Ovary (tissue), 9 donors: ENCODE data around the gene PRR23E. TPM values are rescaled to one million over a fixed set of nuclear protein-coding genes. Genes with fewer than 3 reads are reported as not detected.

Source experiments
- DNase-seq, 5 donors: peaks; one replicate each; pipeline ENCODE4 v3.0.0-alpha.2; 2019 to 2020
- H3K27ac ChIP-seq, 2 donors: fragments of 200-600 bp; one replicate each; pipeline versions ENCODE4 v1.5.1 to v1.8.0; 2019 to 2022
- H3K27me3 ChIP-seq: fragments of 200-600 bp; one replicate; pipeline ENCODE4 v1.8.0; 2022
- H3K36me3 ChIP-seq: fragments of 200-600 bp; sonication (generic); one replicate; pipeline ENCODE4 v1.5.1; 2019
- H3K4me1 ChIP-seq: one replicate; pipeline ENCODE4 v1.8.1; 2013; ENCODE audit warnings: mild to moderate bottlenecking, moderate library complexity; ENCODE audit not compliant: insufficient read depth
- H3K4me3 ChIP-seq: fragments of 200-600 bp; sonication (generic); one replicate; pipeline ENCODE4 v1.5.1; 2017
- H3K9me3 ChIP-seq, 2 donors: fragments of 200-600 bp in 1 of 2; sonication (generic) in 1 of 2; one replicate each; pipeline versions ENCODE4 v1.5.1 to v1.8.1; 2013 to 2019; ENCODE audit warnings: mild to moderate bottlenecking in 1 of 2, moderate library complexity in 1 of 2
- EP300 ChIP-seq: sonication (generic); formaldehyde crosslinking; IDR thresholded peaks from one replicate; pipeline ENCODE4 v1.6.1; 2017; ENCODE audit warnings: antibody characterized with exemption
- POLR2A ChIP-seq: fragments of 450-650 bp; IDR thresholded peaks from one replicate; pipeline ENCODE4 v1.6.1; 2017; ENCODE audit warnings: antibody characterized with exemption, mild to moderate bottlenecking, moderate library complexity
- WGBS, 3 donors: extraction: QIAGEN DNeasy Blood & Tissue Kit in 1 of 3; methylation state at CpG; one replicate each; pipeline versions ENCODE4 v1.1.5 to v1.1.7; 2013 to 2017; 5-methylcytosine and 5-hydroxymethylcytosine counted together
- intact Hi-C, 4 donors: fragments of 100-400 bp; cut with DNase I; formaldehyde crosslinking; loops; one replicate each; pipeline versions ENCODE4 v1.11.0 to v1.15.1; 2022 to 2023
- polyA plus RNA-seq, 2 donors: library from polyadenylated mRNA; stranded (reverse); fragments of 200-250 nt in 1 of 2; fragments of 350-450 nt in 1 of 2; fragmentation: Illumina TruSeq in 1 of 2; extraction: RNeasy Lipid Tissue Mini Kit (QIAGEN cat#74804) in 1 of 2; gene quantifications; one replicate each; pipeline ENCODE4 v1.2.3, GENCODE V29; 2013 to 2014
- total RNA-seq, 7 donors: library from RNA; depleted of rRNA in 2 of 7; stranded (reverse); fragments of >200 nt in 2 of 7; fragmentation: NEBNext Ultra II Directional in 3 of 7; extraction: Animal tissue kit (Norgen Biotek cat#: 25700) in 3 of 7; gene quantifications; one replicate each; pipeline versions ENCODE4 v1.1.0 to v1.2.4, GENCODE V29; 2016 to 2023
- TF ChIP-seq, protein P1 (sequence below), 3 donors: fragments of 450-650 bp in 2 of 3; fragments of 200-600 bp in 1 of 3; IDR thresholded peaks; one replicate each; pipeline versions ENCODE4 v1.5.1 to v1.8.0; 2016 to 2022; ENCODE audit warnings: antibody characterized with exemption in 3 of 3, mild to moderate bottlenecking in 1 of 3
- donor health status: DM: no; HTN: no; CAD: no; lungs with moderate emphysema.
- donor health status: DM: no; HTN: no; CAD: no.
- donor health status: Bipolar disorder and iron deficiency.
- donor health status: DM: yes; HTN: yes; CAD: no.
- donor health status: DM: no; HTN: no; CAD: no.
- donor health status: DM: yes; HTN: yes; CAD: no.

The PRR23E gene
- total and polyA plus RNA-seq, 9 donors: 0.08 TPM; not detected in 8

DNA sequence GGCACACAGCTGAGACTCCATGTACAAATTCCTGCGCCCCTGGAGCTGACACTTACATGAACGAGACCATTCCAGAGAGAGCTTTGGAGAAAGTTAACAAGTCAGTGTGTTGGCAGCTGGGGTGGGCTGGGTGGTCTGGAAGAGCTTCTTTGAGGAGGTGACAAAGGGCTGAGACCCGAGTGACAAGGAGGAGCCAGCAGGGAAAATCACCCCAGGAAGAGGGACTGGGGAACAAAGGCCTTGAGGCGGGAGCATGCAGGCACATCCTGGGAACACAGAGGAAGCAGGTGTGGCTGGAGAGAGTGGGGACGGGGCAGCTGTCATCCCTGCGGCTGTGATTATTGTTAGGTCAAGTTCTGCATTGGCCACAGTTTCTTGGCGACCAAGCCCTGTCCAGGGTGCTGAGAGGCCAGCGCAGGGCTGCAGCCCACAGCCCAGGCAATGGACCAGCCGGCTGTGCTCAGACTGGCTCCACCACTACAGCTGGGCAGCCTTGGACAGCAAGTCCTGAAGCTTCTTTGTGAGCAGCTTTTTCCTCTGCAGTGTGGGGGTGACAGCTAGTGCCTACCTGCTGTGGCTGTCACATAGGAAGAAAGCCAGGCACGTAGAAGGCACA lies 34.2 kb upstream of the PRR23E start:
- 24 to 29% (median 28%) methylated on average over 10 of the region's 10 CpGs for WGBS, 3 donors
- intact Hi-C loops: no loop called here
- DNase-seq: peak in 1 of 5 donors; percentile 31
- no peak overlapping the region for H3K27ac ChIP-seq
- no peak overlapping the region for H3K4me3 ChIP-seq
- no peaks in the 10 kb centered on the region for H3K9me3 ChIP-seq
- no peaks in the 10 kb centered on the region for H3K36me3 ChIP-seq
- no peaks in the 10 kb centered on the region for H3K27me3 ChIP-seq
- TF ChIP-seq POLR2A: no peak
- H3K4me1 ChIP-seq: no peaks in the 10 kb centered on the region

DNA sequence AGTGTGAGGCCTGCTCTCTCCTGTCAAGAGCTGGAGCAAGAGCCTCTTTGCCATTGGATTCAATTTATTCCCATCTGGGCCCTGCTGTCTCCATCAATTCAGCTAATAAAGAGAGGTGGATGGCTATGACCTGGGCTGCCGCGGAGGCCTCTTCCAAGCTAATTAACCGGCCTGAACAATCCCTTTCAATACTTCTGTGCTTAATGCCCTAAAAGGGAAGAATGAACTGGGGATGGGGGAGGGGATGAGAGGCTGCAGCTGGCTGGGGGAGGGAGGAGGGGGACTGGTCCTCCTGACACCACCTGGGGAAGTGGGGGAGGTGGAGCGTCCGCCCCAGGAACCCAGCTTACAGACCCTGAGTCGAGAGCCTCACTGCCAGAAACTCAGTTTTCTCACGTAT lies 33.4 kb upstream of the PRR23E start:
- no peaks in the 10 kb centered on the region for H3K36me3 ChIP-seq
- TF ChIP-seq POLR2A (no peak), EP300 (no peak)
- TF ChIP-seq, protein P1, sequence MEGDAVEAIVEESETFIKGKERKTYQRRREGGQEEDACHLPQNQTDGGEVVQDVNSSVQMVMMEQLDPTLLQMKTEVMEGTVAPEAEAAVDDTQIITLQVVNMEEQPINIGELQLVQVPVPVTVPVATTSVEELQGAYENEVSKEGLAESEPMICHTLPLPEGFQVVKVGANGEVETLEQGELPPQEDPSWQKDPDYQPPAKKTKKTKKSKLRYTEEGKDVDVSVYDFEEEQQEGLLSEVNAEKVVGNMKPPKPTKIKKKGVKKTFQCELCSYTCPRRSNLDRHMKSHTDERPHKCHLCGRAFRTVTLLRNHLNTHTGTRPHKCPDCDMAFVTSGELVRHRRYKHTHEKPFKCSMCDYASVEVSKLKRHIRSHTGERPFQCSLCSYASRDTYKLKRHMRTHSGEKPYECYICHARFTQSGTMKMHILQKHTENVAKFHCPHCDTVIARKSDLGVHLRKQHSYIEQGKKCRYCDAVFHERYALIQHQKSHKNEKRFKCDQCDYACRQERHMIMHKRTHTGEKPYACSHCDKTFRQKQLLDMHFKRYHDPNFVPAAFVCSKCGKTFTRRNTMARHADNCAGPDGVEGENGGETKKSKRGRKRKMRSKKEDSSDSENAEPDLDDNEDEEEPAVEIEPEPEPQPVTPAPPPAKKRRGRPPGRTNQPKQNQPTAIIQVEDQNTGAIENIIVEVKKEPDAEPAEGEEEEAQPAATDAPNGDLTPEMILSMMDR (IDR thresholded peaks at IDR 0.05): no peak
- no peak overlapping the region for H3K27ac ChIP-seq
- H3K4me3 ChIP-seq: no peak overlapping the region
- no peaks in the 10 kb centered on the region for H3K4me1 ChIP-seq
- H3K9me3 ChIP-seq: no peaks in the 10 kb centered on the region
- intact Hi-C loops: no loop called here
- peak in 1 of 5 donors; percentile 2 for DNase-seq
- WGBS, 3 donors: 7 to 13% (median 9%) methylated on average over 7 of the region's 7 CpGs
- H3K27me3 ChIP-seq: no peaks in the 10 kb centered on the region

DNA sequence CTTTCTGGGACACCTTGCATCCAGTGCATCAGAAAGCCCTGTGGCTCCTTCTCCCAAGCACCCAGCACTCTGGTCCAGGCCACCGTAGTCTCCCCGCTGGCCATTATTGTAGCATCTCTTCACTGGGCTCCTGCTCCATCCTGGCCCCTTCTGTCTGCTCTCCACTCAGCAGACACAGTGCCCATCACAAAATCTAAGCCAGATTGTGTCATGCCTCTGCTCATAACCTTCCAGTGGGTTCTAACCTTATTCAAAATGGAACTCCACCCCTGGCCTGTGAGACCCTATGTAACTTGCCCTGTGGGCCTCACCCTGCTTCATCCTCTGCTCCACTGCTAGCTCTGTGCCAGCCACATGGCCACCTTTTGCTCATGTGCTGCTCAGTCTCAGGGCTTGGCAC lies 31.7 kb upstream of the PRR23E start:
- Histone ChIP-seq H3K4me1 (no peaks in the 10 kb centered on the region), H3K9me3 (no peaks in the 10 kb centered on the region), H3K27me3 (no peaks in the 10 kb centered on the region), H3K4me3 (no peak overlapping the region), H3K27ac (no peak overlapping the region), H3K36me3 (no peaks in the 10 kb centered on the region)
- peak in 1 of 5 donors; percentile 5 for DNase-seq
- intact Hi-C loops: no loop called here
- WGBS, 3 donors: 95 to 96% (median 96%) methylated on average over 2 of the region's 2 CpGs
- TF ChIP-seq EP300 (no peak), POLR2A (no peak)
- TF ChIP-seq, protein P1 (IDR thresholded peaks at IDR 0.05): no peak

DNA sequence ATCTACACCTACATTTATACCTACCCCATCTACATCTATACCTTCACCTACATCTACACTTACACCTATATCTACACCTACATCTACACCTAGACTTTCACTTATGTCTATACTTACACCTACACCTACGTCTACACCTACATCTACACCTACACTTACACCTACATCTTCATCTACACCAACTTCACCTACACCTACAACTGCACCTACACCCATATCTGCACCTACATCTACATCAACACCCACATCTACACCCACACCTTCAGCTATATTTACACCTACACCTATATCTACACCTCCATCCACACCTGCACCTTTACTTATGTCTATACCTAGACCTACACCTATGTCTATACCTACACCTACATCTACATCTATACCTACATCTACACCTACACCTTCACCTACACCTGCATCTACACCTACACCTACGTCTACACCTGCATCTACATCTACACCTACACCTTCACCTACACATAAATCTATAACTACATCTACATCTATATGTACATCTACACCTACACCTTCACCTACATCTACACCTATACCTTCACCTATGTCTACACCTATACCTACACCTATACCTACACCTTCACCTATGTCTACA lies 30.9 kb upstream of the PRR23E start:
- WGBS, 3 donors: 84 to 91% (median 86%) methylated on average over 2 of the region's 2 CpGs
- no peak for DNase-seq
- H3K36me3 ChIP-seq: no peaks in the 10 kb centered on the region
- intact Hi-C loops: no loop called here
- H3K4me3 ChIP-seq: no peak overlapping the region
- no peak for TF ChIP-seq EP300
- TF ChIP-seq POLR2A: no peak
- TF ChIP-seq, protein P1 (IDR thresholded peaks at IDR 0.05): no peak
- no peaks in the 10 kb centered on the region for H3K27me3 ChIP-seq
- no peaks in the 10 kb centered on the region for H3K9me3 ChIP-seq
- H3K4me1 ChIP-seq: no peaks in the 10 kb centered on the region
- H3K27ac ChIP-seq: no peak overlapping the region

DNA sequence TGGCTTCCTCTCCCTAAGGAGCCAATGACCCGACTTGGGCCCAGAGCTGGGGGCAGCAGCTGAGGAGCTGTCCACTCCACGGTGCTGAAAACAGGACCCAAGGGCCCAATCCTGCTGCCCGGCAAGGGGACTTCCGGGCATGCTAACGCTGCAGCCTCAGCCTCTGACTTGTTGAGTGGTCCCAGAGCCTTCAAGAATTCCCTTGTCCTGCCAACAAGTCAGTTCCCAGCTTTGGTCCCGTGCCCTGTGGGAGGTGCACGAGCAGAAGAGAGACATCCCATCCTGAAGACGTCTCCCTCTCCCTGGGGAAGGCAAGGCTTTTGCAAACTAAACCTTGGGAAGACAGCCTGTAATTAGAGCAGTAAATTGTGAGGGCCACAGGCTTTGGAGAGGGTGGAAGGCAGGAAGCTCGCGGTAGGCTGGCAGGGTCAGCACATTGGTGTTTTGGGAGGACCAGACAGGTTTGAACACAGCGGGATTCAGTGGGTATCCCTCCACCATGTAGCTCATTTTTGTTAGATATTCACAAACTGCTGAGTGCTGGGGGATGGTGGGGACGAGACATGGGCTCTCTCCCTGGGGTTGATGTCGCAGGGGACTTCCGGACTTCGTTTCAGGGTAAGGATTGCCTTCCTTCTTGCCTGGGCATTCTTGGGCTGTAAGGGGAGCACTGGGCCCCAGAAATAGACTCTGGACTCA lies 29.8 kb upstream of the PRR23E start:
- intact Hi-C loops: no loop called here
- no peak overlapping the region for H3K4me3 ChIP-seq
- H3K27me3 ChIP-seq: no peaks in the 10 kb centered on the region
- DNase-seq: no peak
- no peak overlapping the region for H3K27ac ChIP-seq
- no peaks in the 10 kb centered on the region for H3K9me3 ChIP-seq
- TF ChIP-seq, protein P1 (IDR thresholded peaks at IDR 0.05): no peak
- TF ChIP-seq EP300 (no peak), POLR2A (no peak)
- H3K4me1 ChIP-seq: no peaks in the 10 kb centered on the region
- H3K36me3 ChIP-seq: no peaks in the 10 kb centered on the region
- WGBS, 3 donors: 33 to 39% (median 37%) methylated on average over 15 of the region's 15 CpGs
